Heart left ventricle (tissue), 16 donors: Measurements from ENCODE around the gene RBP5. TPM values are rescaled to one million over a fixed set of nuclear protein-coding genes. Genes with fewer than 3 reads are reported as not detected.
A peak's percentile ranks its signal among the peaks of the same experiment; 100 is the strongest.

Experiments
- ATAC-seq, 4 donors: fragments of 200-7000 bp; cut with Tn5 transposase; one replicate each; pipeline ENCODE4 v1.9.1; 2020 to 2022; ENCODE audit warnings: moderate library complexity in 4 of 4, mild to moderate bottlenecking in 3 of 4, moderate number of reproducible peaks in 1 of 4
- DNase-seq, 5 donors: peaks; one replicate each; pipeline ENCODE4 v3.0.0-alpha.2; 2020
- H3K27ac ChIP-seq, 12 donors: fragments of 200-600 bp; sonication (generic) in 4 of 12; one replicate each; pipeline versions ENCODE4 v1.5.0 to v1.8.0; 2016 to 2022; ENCODE audit warnings: mild to moderate bottlenecking in 2 of 12
- H3K27me3 ChIP-seq, 9 donors: fragments of 200-600 bp; sonication (generic) in 2 of 9; one replicate each; pipeline versions ENCODE4 v1.5.1 to v1.8.0; 2016 to 2022; ENCODE audit warnings: mild to moderate bottlenecking in 3 of 9
- H3K36me3 ChIP-seq, 9 donors: fragments of 200-600 bp; sonication (generic) in 2 of 9; one replicate each; pipeline versions ENCODE4 v1.5.0 to v1.8.0; 2018 to 2022; ENCODE audit warnings: mild to moderate bottlenecking in 2 of 9
- H3K4me1 ChIP-seq, 12 donors: fragments of 200-600 bp; sonication (generic) in 4 of 12; one replicate each; pipeline versions ENCODE4 v1.5.0 to v1.8.0; 2016 to 2022; ENCODE audit warnings: mild to moderate bottlenecking in 3 of 12
- H3K4me3 ChIP-seq, 12 donors: fragments of 200-600 bp; sonication (generic) in 4 of 12; one replicate each; pipeline versions ENCODE4 v1.5.0 to v1.8.0; 2017 to 2022; ENCODE audit warnings: mild to moderate bottlenecking in 9 of 12, moderate library complexity in 4 of 12
- H3K9me3 ChIP-seq, 12 donors: fragments of 200-600 bp; sonication (generic) in 4 of 12; one replicate each; pipeline versions ENCODE4 v1.5.0 to v1.8.0; 2016 to 2022; ENCODE audit warnings: mild to moderate bottlenecking in 1 of 12
- CTCF ChIP-seq, 12 donors: fragments of 200-600 bp; sonication (generic) in 4 of 12; IDR thresholded peaks; one replicate each; pipeline versions ENCODE4 v1.5.0 to v1.8.0; 2018 to 2022; ENCODE audit warnings: antibody characterized with exemption in 12 of 12, mild to moderate bottlenecking in 5 of 12
- POLR2A ChIP-seq, 2 donors: fragments of 450-650 bp; IDR thresholded peaks; one replicate each; pipeline ENCODE4 v1.6.1; 2017; ENCODE audit warnings: antibody characterized with exemption in 2 of 2, mild to moderate bottlenecking in 2 of 2, moderate library complexity in 2 of 2
- WGBS, 4 donors: extraction: QIAGEN DNeasy Blood & Tissue Kit in 2 of 4; methylation state at CpG; one replicate each; pipeline versions ENCODE4 v1.1.5 to v1.1.7; 2013 to 2018; 5-methylcytosine and 5-hydroxymethylcytosine counted together
- intact Hi-C, 10 donors: fragments of 100-400 bp; cut with DNase I; formaldehyde crosslinking; loops; one replicate each; pipeline versions ENCODE4 v1.11.1 to v1.14.2; 2022
- polyA plus RNA-seq, 2 donors: library from polyadenylated mRNA; stranded (reverse); fragments of 200-250 nt; gene quantifications; one replicate each; pipeline ENCODE4 v1.2.3, GENCODE V29; 2013
- total RNA-seq, 9 donors: library from RNA; depleted of rRNA in 2 of 9; stranded (reverse); fragments of >200 nt in 2 of 9; fragmentation: NEBNext Ultra II Directional in 3 of 9; extraction: Animal tissue kit (Norgen Biotek cat#: 25700) in 3 of 9; gene quantifications; one replicate each; pipeline versions ENCODE4 v1.1.0 to v1.2.4, GENCODE V29; 2016 to 2023
- donor health status: ischemic (EF 13 %, LVEDD 7.1; RV severe dilation, severe dysfunction).
- donor health status: healthy with polysubstance abuse.
- donor health status: DM: no; HTN: yes; CAD: no.
- donor health status: DM: no; HTN: no; CAD: no.
- donor health status: ischemic (EF 25% LVEDD 6.9; RV normal size, moderate dysfunction).
- donor health status: ischemic (EF 25% LVEDD 5.7; RV mildly dilated, moderate dysfunction).
- donor health status: healthy.
- donor health status: DM: yes; HTN: yes; CAD: no.
- donor health status: ischemic (EF 35%, LVEDD 5.7; RV mildly dilated, moderate dysfunction).
- donor health status: nonischemic (EF 11% LVEDD 7.7; RV severe dilation, severe dysfunction).
- donor health status: DM: yes; HTN: yes; CAD: no.
- donor health status: PGD.
- donor health status: ischemic (EF 29% LVEDD 5.4; RV normal size, mild dysfunction).
- donor health status: nonischemic (EF 23%, LVEDD 6.1; RV moderate dilation, normal function).

RBP5 gene
- total and polyA plus RNA-seq, 11 donors: 0.34 to 2.1 (median 0.90) TPM; not detected in 7

GRCh38 chr12:7096006-7096932 lies 32.4 kb downstream of the RBP5 start:
- intact Hi-C loops: loop anchor here in 5 of 10 donors (5.0 to 10.0 kb wide), 3 partner anchors 34 to 151 kb away; partner anchors contain the start of genes C12orf57 (in 3 of the 5), RNU7-1 (in 3 of the 5) and C1S (in 1 of the 5)
- ATAC-seq (no peak), DNase-seq (no peak)
- no peak overlapping the region for H3K4me3 ChIP-seq
- H3K9me3 ChIP-seq: no peaks in the 10 kb centered on the region
- WGBS, 4 donors: 85 to 87% (median 86%) methylated on average over 17 to 26 of the region's 26 CpGs
- peaks cover 0 to 29% (median 6%) of the 10 kb centered on the region in 9 donors for H3K36me3 ChIP-seq
- TF ChIP-seq CTCF (IDR thresholded peaks at IDR 0.05): no peak
- TF ChIP-seq POLR2A (IDR thresholded peaks at IDR 0.05): no peak
- peaks cover 0 to 20% (median 8%) of the 10 kb centered on the region in 12 donors for H3K4me1 ChIP-seq
- H3K27me3 ChIP-seq: no peaks in the 10 kb centered on the region
- no peak overlapping the region for H3K27ac ChIP-seq

- no peak for ATAC-seq
- H3K4me1 ChIP-seq: peaks cover 0 to 29% (median 7%) of the 10 kb centered on the region in 12 donors
- no peak overlapping the region for H3K27ac ChIP-seq
- no peaks in the 10 kb centered on the region for H3K27me3 ChIP-seq
- TF ChIP-seq CTCF (IDR thresholded peaks at IDR 0.05) (no peak), POLR2A (IDR thresholded peaks at IDR 0.05) (no peak)
- H3K4me3 ChIP-seq: no peak overlapping the region
- DNase-seq: no peak
- no peaks in the 10 kb centered on the region for H3K9me3 ChIP-seq
- intact Hi-C loops: loop anchor here in 9 of 10 donors (1.0 to 10.0 kb wide), 11 partner anchors 15 to 172 kb away; partner anchors contain the start of genes C12orf57 (in 5 of the 9), RNU7-1 (in 4 of the 9), C1S (in 3 of the 9) and C1RL (in 1 of the 9)
- peaks cover 0 to 23% (median 6%) of the 10 kb centered on the region in 9 donors for H3K36me3 ChIP-seq
- WGBS, 4 donors: 73 to 82% (median 78%) methylated on average over 10 of the region's 10 CpGs
Observed at GRCh38 chr12:7093892-7094291, 34.8 kb downstream of the RBP5 start.

GRCh38 chr12:7093486-7093885 lies 35.2 kb downstream of the RBP5 start:
- no peak for ATAC-seq
- H3K4me3 ChIP-seq: no peak overlapping the region
- no peaks in the 10 kb centered on the region for H3K27me3 ChIP-seq
- peak overlapping the region in 2 of 12 donors; percentile 61 to 82 for H3K27ac ChIP-seq
- WGBS, 4 donors: 71 to 80% (median 74%) methylated on average over 5 of the region's 5 CpGs
- H3K9me3 ChIP-seq: no peaks in the 10 kb centered on the region
- no peak for DNase-seq
- TF ChIP-seq CTCF (IDR thresholded peaks at IDR 0.05) (no peak), POLR2A (IDR thresholded peaks at IDR 0.05) (no peak)
- peaks cover 0 to 23% (median 6%) of the 10 kb centered on the region in 9 donors for H3K36me3 ChIP-seq
- peaks cover 0 to 29% (median 7%) of the 10 kb centered on the region in 12 donors for H3K4me1 ChIP-seq
- intact Hi-C loops: loop anchor here in 9 of 10 donors (1.0 to 10.0 kb wide), 11 partner anchors 15 to 171 kb away; partner anchors contain the start of genes C12orf57 (in 5 of the 9), RNU7-1 (in 4 of the 9), C1S (in 3 of the 9) and C1RL (in 1 of the 9)
